ENCODE data around the gene SLAMF1.

DNA sequence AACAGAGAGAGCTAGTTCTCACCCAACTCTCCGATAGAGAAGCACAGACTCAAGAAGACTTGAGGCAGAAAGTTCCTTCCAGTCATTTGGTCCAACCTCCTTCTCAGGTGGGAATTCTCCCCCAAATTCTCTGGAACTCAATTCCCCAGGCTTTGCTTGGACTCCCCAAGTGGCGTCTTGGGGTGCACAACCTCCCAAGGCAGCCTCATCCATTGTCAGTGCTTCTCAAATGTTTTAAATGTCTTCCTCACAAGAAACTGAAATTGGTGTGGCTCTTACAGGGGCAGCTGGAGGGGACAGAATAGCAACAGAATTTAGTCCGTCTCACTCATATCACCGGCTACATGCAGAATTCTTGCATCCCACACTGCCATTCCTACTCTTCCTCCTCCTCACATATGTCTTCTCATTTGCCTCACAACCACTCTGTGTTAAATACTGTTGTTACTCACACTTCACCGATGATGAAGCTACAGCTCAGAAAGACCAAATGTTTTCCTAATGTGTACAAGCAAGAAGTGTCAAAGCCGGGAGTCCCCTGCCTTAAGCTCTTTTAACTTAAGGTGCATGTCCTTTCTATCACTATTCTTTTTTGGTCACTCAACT, 34.1 kb downstream of the SLAMF1 start:
- TF ChIP-seq TAF1 (IDR thresholded peaks at IDR 0.05; ENCODE audit: low read depth, low read length): no peak
- no peak for TF ChIP-seq POLR2A (IDR thresholded peaks at IDR 0.05; ENCODE audit: low read depth, low read length)
- TF ChIP-seq SPI1 (IDR thresholded peaks at IDR 0.05; ENCODE audit: low read depth, low read length): no peak
- no peak; the same call in 1 of the 2 replicates for TF ChIP-seq POLR2AphosphoS5 (IDR thresholded peaks at IDR 0.05; ENCODE audit: low read depth, low read length)
- TF ChIP-seq POU2F2 (IDR thresholded peaks at IDR 0.05; ENCODE audit: low read depth, low read length): no peak

Measured in GM12891 (cell line).